ENCODE results near the gene APOA4. TPM values are rescaled to one million over a fixed set of nuclear protein-coding genes. Genes with fewer than 3 reads are reported as not detected.
A peak's percentile ranks its signal among the peaks of the same experiment; 100 is the strongest.

APOA4 gene
- total and polyA plus RNA-seq, 2 of the 13 experiments (the other 11 are each of a cell fraction or from before 2014, with no cell fraction given): 3.8 to 7.2 TPM

DNA sequence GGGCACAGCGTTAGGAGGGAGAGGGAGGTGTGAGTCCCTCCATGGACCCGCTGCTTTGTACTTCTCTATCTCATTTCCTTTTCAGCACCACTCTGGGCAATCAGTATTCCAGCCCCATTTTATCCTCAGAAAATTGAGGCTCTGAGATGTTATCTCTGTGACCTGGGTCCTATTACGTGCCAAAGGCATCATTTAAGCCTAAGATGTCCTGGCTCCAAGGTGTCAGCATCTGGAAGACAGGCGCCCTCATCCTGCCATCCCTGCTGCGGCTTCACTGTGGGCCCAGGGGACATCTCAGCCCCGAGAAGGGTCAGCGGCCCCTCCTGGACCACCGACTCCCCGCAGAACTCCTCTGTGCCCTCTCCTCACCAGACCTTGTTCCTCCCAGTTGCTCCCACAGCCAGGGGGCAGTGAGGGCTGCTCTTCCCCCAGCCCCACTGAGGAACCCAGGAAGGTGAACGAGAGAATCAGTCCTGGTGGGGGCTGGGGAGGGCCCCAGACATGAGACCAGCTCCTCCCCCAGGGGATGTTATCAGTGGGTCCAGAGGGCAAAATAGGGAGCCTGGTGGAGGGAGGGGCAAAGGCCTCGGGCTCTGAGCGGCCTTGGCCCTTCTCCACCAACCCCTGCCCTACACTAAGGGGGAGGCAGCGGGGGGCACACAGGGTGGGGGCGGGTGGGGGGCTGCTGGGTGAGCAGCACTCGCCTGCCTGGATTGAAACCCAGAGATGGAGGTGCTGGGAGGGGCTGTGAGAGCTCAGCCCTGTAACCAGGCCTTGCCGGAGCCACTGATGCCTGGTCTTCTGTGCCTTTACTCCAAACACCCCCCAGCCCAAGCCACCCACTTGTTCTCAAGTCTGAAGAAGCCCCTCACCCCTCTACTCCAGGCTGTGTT is 5.8 kb upstream of the APOA4 start (continued):
- TF ChIP-seq SNRNP70 (IDR thresholded peaks at IDR 0.05; ENCODE audit: low read depth, low read length) (no peak), ZNF331 (CRISPR knock-in tag; IDR thresholded peaks at IDR 0.05) (0 out of 2 replicates have a peak, but pooled peaks have one; percentile 62), MXI1 (IDR thresholded peaks at IDR 0.05; ENCODE audit: borderline replicate concordance, low read depth, low read length) (no peak), BRD4 (CRISPR knock-in tag; IDR thresholded peaks at IDR 0.05) (peak; percentile 96), FOXC1 (CRISPR knock-in tag; IDR thresholded peaks at IDR 0.05; ENCODE audit: borderline replicate concordance) (no peak; the same call in 1 of the 2 replicates), TBL1XR1 (IDR thresholded peaks at IDR 0.05; ENCODE audit: borderline replicate concordance, low read length, partially characterized antibody) (peak; percentile 65), ARHGAP35 (CRISPR knock-in tag; IDR thresholded peaks at IDR 0.05; ENCODE audit: borderline replicate concordance) (no peak), ZNF768 (CRISPR knock-in tag; IDR thresholded peaks at IDR 0.05) (0 out of 2 replicates have a peak, but pooled peaks have one; percentile 32), SKI (IDR thresholded peaks at IDR 0.05; ENCODE audit: partially characterized antibody) (peak; percentile 91), ZNF775 (CRISPR knock-in tag; IDR thresholded peaks at IDR 0.05; ENCODE audit: borderline replicate concordance) (no peak), TGIF2 (CRISPR knock-in tag; IDR thresholded peaks at IDR 0.05) (0 out of 2 replicates have a peak, but pooled peaks have one; percentile 13), ZFAT (CRISPR knock-in tag; conservative IDR thresholded peaks at IDR 0.05) (no peak), NBN (conservative IDR thresholded peaks at IDR 0.05) (no peak), NR1H2 (CRISPR knock-in tag; IDR thresholded peaks at IDR 0.05; ENCODE audit: borderline replicate concordance, low read depth) (no peak; the same call in 1 of the 2 replicates), ZNF235 (CRISPR knock-in tag; IDR thresholded peaks at IDR 0.05; ENCODE audit: borderline replicate concordance) (0 out of 2 replicates have a peak, but pooled peaks have one; percentile 5), RXRA (CRISPR knock-in tag; IDR thresholded peaks at IDR 0.05) (peak; percentile 89), SRF (IDR thresholded peaks at IDR 0.05; ENCODE audit: low read depth, low read length) (no peak), ZNF335 (CRISPR knock-in tag; IDR thresholded peaks at IDR 0.05) (no peak), KLF6 (CRISPR knock-in tag; IDR thresholded peaks at IDR 0.05) (no peak; the same call in 1 of the 2 replicates), HES4 (CRISPR knock-in tag; IDR thresholded peaks at IDR 0.05; ENCODE audit: borderline replicate concordance) (no peak; the same call in 1 of the 2 replicates), ZNF782 (CRISPR knock-in tag; IDR thresholded peaks at IDR 0.05; ENCODE audit: borderline replicate concordance) (no peak; the same call in 1 of the 2 replicates), ZNF75D (CRISPR knock-in tag; IDR thresholded peaks at IDR 0.05; ENCODE audit: borderline replicate concordance) (no peak)
- TF ChIP-seq, protein P1, sequence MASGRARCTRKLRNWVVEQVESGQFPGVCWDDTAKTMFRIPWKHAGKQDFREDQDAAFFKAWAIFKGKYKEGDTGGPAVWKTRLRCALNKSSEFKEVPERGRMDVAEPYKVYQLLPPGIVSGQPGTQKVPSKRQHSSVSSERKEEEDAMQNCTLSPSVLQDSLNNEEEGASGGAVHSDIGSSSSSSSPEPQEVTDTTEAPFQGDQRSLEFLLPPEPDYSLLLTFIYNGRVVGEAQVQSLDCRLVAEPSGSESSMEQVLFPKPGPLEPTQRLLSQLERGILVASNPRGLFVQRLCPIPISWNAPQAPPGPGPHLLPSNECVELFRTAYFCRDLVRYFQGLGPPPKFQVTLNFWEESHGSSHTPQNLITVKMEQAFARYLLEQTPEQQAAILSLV (CRISPR knock-in tag; IDR thresholded peaks at IDR 0.05; ENCODE audit: borderline replicate concordance): peak; percentile 14
- TF ChIP-seq, protein P2, sequence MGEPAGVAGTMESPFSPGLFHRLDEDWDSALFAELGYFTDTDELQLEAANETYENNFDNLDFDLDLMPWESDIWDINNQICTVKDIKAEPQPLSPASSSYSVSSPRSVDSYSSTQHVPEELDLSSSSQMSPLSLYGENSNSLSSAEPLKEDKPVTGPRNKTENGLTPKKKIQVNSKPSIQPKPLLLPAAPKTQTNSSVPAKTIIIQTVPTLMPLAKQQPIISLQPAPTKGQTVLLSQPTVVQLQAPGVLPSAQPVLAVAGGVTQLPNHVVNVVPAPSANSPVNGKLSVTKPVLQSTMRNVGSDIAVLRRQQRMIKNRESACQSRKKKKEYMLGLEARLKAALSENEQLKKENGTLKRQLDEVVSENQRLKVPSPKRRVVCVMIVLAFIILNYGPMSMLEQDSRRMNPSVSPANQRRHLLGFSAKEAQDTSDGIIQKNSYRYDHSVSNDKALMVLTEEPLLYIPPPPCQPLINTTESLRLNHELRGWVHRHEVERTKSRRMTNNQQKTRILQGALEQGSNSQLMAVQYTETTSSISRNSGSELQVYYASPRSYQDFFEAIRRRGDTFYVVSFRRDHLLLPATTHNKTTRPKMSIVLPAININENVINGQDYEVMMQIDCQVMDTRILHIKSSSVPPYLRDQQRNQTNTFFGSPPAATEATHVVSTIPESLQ (CRISPR knock-in tag; conservative IDR thresholded peaks at IDR 0.05): no peak
- TF ChIP-seq, protein P3, sequence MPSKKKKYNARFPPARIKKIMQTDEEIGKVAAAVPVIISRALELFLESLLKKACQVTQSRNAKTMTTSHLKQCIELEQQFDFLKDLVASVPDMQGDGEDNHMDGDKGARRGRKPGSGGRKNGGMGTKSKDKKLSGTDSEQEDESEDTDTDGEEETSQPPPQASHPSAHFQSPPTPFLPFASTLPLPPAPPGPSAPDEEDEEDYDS (CRISPR knock-in tag; IDR thresholded peaks at IDR 0.05): peak; percentile 66; the same call in 1 of the 2 replicates
- TF ChIP-seq, protein P4, sequence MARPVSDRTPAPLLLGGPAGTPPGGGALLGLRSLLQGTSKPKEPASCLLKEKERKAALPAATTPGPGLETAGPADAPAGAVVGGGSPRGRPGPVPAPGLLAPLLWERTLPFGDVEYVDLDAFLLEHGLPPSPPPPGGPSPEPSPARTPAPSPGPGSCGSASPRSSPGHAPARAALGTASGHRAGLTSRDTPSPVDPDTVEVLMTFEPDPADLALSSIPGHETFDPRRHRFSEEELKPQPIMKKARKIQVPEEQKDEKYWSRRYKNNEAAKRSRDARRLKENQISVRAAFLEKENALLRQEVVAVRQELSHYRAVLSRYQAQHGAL (CRISPR knock-in tag; IDR thresholded peaks at IDR 0.05; ENCODE audit: not compliant biosample characterization): no peak

Data from HepG2 (cell line).